ENCODE data around the gene PCBP3. TPM values are rescaled to one million over a fixed set of nuclear protein-coding genes. Genes with fewer than 3 reads are reported as not detected.

PCBP3 gene
- total RNA-seq, 1 experiment from 2014 or later: not detected

DNA sequence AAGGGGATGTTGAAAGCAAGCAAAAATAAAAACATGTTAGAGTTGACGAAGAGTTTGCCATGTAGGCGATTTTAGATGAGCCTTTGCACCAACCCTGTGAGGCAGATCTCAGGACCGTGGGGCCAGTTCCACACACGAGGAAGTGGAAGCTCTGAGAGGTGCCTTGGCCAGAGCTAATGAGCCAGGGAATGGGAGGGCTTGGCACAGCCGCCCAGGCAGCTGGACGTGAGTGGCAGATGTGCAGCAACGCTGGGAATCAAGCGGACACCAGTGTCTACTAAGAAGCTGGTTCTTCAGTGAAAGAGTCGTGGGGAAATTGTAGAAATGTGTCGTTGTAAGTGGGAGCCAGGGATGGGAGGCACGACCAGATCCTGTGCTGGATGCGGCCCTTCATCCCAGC, 279.1 kb downstream of the PCBP3 start:
- Histone ChIP-seq H3K4me1 (ENCODE audit: control insufficient read depth, insufficient read depth, low read length) (no peaks in the 10 kb centered on the region), H3K27ac (ENCODE audit: low read length) (no peak overlapping the region), H3K4me3 (ENCODE audit: low read depth in 2 of 2, low read length in 2 of 2) (no peak overlapping the region), H3K9me3 (ENCODE audit: control insufficient read depth, insufficient read depth, low read depth, low read length) (no peaks in the 10 kb centered on the region), H3K36me3 (ENCODE audit: control insufficient read depth, insufficient read depth, low read length) (no peaks in the 10 kb centered on the region), H3K27me3 (ENCODE audit: control insufficient read depth, insufficient read depth, low read length) (no peaks in the 10 kb centered on the region)
- BruUV-seq (replicated peaks): no TSS peak
- TF ChIP-seq POLR2AphosphoS5 (IDR thresholded peaks at IDR 0.05; ENCODE audit: low read depth, low read length): no peak
- no peak for TF ChIP-seq SIN3A (IDR thresholded peaks at IDR 0.05; ENCODE audit: borderline replicate concordance, insufficient read depth, low read depth, low read length)
- no peak for TF ChIP-seq TCF7L2 (IDR thresholded peaks at IDR 0.05; ENCODE audit: low read depth, low read length)
- TF ChIP-seq, protein P1, sequence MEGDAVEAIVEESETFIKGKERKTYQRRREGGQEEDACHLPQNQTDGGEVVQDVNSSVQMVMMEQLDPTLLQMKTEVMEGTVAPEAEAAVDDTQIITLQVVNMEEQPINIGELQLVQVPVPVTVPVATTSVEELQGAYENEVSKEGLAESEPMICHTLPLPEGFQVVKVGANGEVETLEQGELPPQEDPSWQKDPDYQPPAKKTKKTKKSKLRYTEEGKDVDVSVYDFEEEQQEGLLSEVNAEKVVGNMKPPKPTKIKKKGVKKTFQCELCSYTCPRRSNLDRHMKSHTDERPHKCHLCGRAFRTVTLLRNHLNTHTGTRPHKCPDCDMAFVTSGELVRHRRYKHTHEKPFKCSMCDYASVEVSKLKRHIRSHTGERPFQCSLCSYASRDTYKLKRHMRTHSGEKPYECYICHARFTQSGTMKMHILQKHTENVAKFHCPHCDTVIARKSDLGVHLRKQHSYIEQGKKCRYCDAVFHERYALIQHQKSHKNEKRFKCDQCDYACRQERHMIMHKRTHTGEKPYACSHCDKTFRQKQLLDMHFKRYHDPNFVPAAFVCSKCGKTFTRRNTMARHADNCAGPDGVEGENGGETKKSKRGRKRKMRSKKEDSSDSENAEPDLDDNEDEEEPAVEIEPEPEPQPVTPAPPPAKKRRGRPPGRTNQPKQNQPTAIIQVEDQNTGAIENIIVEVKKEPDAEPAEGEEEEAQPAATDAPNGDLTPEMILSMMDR (IDR thresholded peaks at IDR 0.05): no peak
- TF ChIP-seq, protein P2, sequence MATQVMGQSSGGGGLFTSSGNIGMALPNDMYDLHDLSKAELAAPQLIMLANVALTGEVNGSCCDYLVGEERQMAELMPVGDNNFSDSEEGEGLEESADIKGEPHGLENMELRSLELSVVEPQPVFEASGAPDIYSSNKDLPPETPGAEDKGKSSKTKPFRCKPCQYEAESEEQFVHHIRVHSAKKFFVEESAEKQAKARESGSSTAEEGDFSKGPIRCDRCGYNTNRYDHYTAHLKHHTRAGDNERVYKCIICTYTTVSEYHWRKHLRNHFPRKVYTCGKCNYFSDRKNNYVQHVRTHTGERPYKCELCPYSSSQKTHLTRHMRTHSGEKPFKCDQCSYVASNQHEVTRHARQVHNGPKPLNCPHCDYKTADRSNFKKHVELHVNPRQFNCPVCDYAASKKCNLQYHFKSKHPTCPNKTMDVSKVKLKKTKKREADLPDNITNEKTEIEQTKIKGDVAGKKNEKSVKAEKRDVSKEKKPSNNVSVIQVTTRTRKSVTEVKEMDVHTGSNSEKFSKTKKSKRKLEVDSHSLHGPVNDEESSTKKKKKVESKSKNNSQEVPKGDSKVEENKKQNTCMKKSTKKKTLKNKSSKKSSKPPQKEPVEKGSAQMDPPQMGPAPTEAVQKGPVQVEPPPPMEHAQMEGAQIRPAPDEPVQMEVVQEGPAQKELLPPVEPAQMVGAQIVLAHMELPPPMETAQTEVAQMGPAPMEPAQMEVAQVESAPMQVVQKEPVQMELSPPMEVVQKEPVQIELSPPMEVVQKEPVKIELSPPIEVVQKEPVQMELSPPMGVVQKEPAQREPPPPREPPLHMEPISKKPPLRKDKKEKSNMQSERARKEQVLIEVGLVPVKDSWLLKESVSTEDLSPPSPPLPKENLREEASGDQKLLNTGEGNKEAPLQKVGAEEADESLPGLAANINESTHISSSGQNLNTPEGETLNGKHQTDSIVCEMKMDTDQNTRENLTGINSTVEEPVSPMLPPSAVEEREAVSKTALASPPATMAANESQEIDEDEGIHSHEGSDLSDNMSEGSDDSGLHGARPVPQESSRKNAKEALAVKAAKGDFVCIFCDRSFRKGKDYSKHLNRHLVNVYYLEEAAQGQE (IDR thresholded peaks at IDR 0.05; ENCODE audit: insufficient read depth in 1 of 2, low read depth in 2 of 2, low read length in 1 of 2): no peak
- intact Hi-C loops (cut with micrococcal nuclease; ENCODE audit: unreplicated experiment): no loop called here
- no peak for DNase-seq (ENCODE audit: low read depth, low spot score)
- in situ Hi-C loops (cut with HindIII; ENCODE audit: low pct_unique_long_range_greater_than_20kb, low sequenced_read_pairs): no loop called here
- CTCF ChIA-PET: no interaction called here
- no peak for ATAC-seq
- POLR2A ChIA-PET: no interaction called here

DNA sequence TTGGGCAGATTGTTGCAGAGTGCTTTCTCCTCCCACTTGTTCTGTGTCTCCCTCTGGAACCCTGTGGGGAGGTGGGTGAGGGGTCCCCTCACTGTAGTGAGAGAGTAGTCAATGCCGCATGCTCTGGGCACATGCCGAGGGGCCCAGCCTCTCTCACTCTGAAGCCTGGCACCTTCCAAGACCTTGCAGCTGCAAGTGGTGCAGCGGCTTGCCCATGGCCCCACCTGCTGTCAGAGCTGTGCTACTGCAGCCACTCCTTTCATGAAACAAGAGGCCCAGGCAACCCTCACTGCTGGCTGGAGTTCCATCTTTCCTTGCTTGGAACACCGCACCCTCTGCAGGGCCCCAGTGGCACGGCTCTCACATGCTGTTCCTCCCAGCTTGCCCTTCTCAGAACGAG, 279.6 kb downstream of the PCBP3 start:
- in situ Hi-C loops (cut with HindIII; ENCODE audit: low pct_unique_long_range_greater_than_20kb, low sequenced_read_pairs): no loop called here
- CTCF ChIA-PET: interaction anchor here (0.5 to 0.6 kb wide), 2 partner anchors 265 to 325 kb away, joined by 3 to 5 read pairs; no protein-coding TSS in a partner anchor
- ATAC-seq: peak; percentile 87
- DNase-seq (ENCODE audit: low read depth, low spot score): no peak
- no peaks in the 10 kb centered on the region for H3K4me1 ChIP-seq (ENCODE audit: control insufficient read depth, insufficient read depth, low read length)
- intact Hi-C loops (cut with micrococcal nuclease; ENCODE audit: unreplicated experiment): no loop called here
- TF ChIP-seq SIN3A (IDR thresholded peaks at IDR 0.05; ENCODE audit: borderline replicate concordance, insufficient read depth, low read depth, low read length): no peak
- TF ChIP-seq, protein P1 (IDR thresholded peaks at IDR 0.05): peak; percentile 88
- no peak overlapping the region for H3K4me3 ChIP-seq (ENCODE audit: low read depth in 2 of 2, low read length in 2 of 2)
- no peaks in the 10 kb centered on the region for H3K27me3 ChIP-seq (ENCODE audit: control insufficient read depth, insufficient read depth, low read length)
- no peak overlapping the region for H3K27ac ChIP-seq (ENCODE audit: low read length)
- BruUV-seq (replicated peaks): no TSS peak
- POLR2A ChIA-PET: no interaction called here
- H3K9me3 ChIP-seq (ENCODE audit: control insufficient read depth, insufficient read depth, low read depth, low read length): no peaks in the 10 kb centered on the region
- no peaks in the 10 kb centered on the region for H3K36me3 ChIP-seq (ENCODE audit: control insufficient read depth, insufficient read depth, low read length)

All from Panc1 (cell line).